HEK293 (cell line): ENCODE data around the gene CLDN19.
A peak's percentile ranks its signal among the peaks of the same experiment; 100 is the strongest.

Source experiments
- CTCF ChIA-PET: fragments of 350-600 bp; formaldehyde crosslinking; extraction: SDS; loops from one replicate; lab custom pipeline; 2021; ENCODE audit warnings: antibody characterized with exemption; lab: Yijun Ruan, JAX
- POLR2A ChIA-PET: fragments of 300-600 bp; formaldehyde crosslinking; extraction: SDS; loops from one replicate; lab custom pipeline; 2020; ENCODE audit warnings: antibody characterized with exemption, inconsistent platforms; lab: Yijun Ruan, JAX
- H3K27ac ChIP-seq: fragments of 200-500 bp; sonication (Bioruptor generic); 2 replicates; pipeline ENCODE4 v1.5.1; 2014; ENCODE audit warnings: low read depth, low read length, control low read depth, inconsistent platforms; ENCODE audit errors: extremely low read depth
- H3K36me3 ChIP-seq, 2 experiments: fragments of 200-500 bp in 1 of 2; sonication (Bioruptor generic) in 1 of 2; 1 replicate in 1 of 2; 2 replicates in 1 of 2; pipeline ENCODE4 v1.5.1; 2014 to 2017; ENCODE audit warnings: inconsistent platforms in 2 of 2, low read length in 2 of 2; ENCODE audit not compliant: control insufficient read depth in 2 of 2, insufficient read depth in 1 of 2
- H3K4me1 ChIP-seq: fragments of 200-500 bp; sonication (Bioruptor generic); 2 replicates; pipeline ENCODE4 v1.5.1; 2014; ENCODE audit warnings: mild to moderate bottlenecking, low read length, inconsistent platforms; ENCODE audit not compliant: control insufficient read depth, insufficient read depth
- H3K4me3 ChIP-seq: 2 replicates; pipeline ENCODE4 v1.5.1; 2011; ENCODE audit warnings: low read depth, mild to moderate bottlenecking, control low read depth, low read length, moderate library complexity
- H3K9me3 ChIP-seq: fragments of 200-500 bp; sonication (Bioruptor generic); 2 replicates; pipeline ENCODE4 v1.5.1; 2014; ENCODE audit warnings: low read depth, low read length, inconsistent platforms; ENCODE audit not compliant: control insufficient read depth, insufficient read depth
- BCL6B ChIP-seq: fragments of 450-650 bp; formaldehyde crosslinking; IDR thresholded peaks from 2 replicates; pipeline ENCODE4 v1.5.1; 2017; ENCODE audit warnings: missing biosample characterization, missing genetic modification characterization
- IKZF3 ChIP-seq: fragments of 450-650 bp; IDR thresholded peaks from 2 replicates; pipeline ENCODE4 v1.5.0; 2018; ENCODE audit warnings: missing biosample characterization, mild to moderate bottlenecking, missing genetic modification characterization, moderate library complexity
- KLF10 ChIP-seq: fragments of 450-650 bp; IDR thresholded peaks from 2 replicates; pipeline ENCODE4 v1.5.1; 2018; ENCODE audit warnings: missing biosample characterization, mild to moderate bottlenecking, missing genetic modification characterization
- RBAK ChIP-seq: fragments of 450-650 bp; formaldehyde crosslinking; IDR thresholded peaks from 2 replicates; pipeline ENCODE4 v1.5.1; 2016; ENCODE audit warnings: missing biosample characterization, missing genetic modification characterization
- REPIN1 ChIP-seq: fragments of 450-650 bp; formaldehyde crosslinking; IDR thresholded peaks from 2 replicates; pipeline ENCODE4 v1.5.1; 2017; ENCODE audit warnings: missing biosample characterization, missing genetic modification characterization, low read depth
- ZBTB21 ChIP-seq: fragments of 450-650 bp; formaldehyde crosslinking; IDR thresholded peaks from 2 replicates; pipeline ENCODE4 v1.5.1; 2017; ENCODE audit warnings: missing biosample characterization, missing genetic modification characterization
- ZBTB7A ChIP-seq: fragments of 450-650 bp; formaldehyde crosslinking; IDR thresholded peaks from 2 replicates; pipeline ENCODE4 v1.5.1; 2016; ENCODE audit warnings: low read depth, missing biosample characterization, missing genetic modification characterization
- ZFHX2 ChIP-seq: fragments of 450-650 bp; formaldehyde crosslinking; conservative IDR thresholded peaks from 2 replicates; pipeline ENCODE4 v1.5.1; 2016; ENCODE audit warnings: missing biosample characterization, missing genetic modification characterization
- ZIC2 ChIP-seq: fragments of 450-650 bp; formaldehyde crosslinking; IDR thresholded peaks from 2 replicates; pipeline ENCODE4 v1.5.1; 2016; ENCODE audit warnings: missing biosample characterization, missing genetic modification characterization
- ZNF132 ChIP-seq: fragments of 450-650 bp; formaldehyde crosslinking; IDR thresholded peaks from 2 replicates; pipeline ENCODE4 v1.5.1; 2017; ENCODE audit warnings: missing biosample characterization, missing genetic modification characterization, borderline replicate concordance
- ZNF133 ChIP-seq: fragments of 450-650 bp; formaldehyde crosslinking; IDR thresholded peaks from 2 replicates; pipeline ENCODE4 v1.5.1; 2016; ENCODE audit warnings: missing biosample characterization, missing genetic modification characterization
- ZNF214 ChIP-seq: fragments of 450-650 bp; formaldehyde crosslinking; IDR thresholded peaks from 2 replicates; pipeline ENCODE4 v1.5.1; 2017; ENCODE audit warnings: missing biosample characterization, mild to moderate bottlenecking, missing genetic modification characterization, borderline replicate concordance
- ZNF394 ChIP-seq: fragments of 450-650 bp; formaldehyde crosslinking; IDR thresholded peaks from 2 replicates; pipeline ENCODE4 v1.5.1; 2016; ENCODE audit warnings: missing biosample characterization, missing genetic modification characterization, mild to moderate bottlenecking, moderate library complexity, borderline replicate concordance
- ZNF513 ChIP-seq: fragments of 450-650 bp; IDR thresholded peaks from 2 replicates; pipeline ENCODE4 v1.5.1; 2018; ENCODE audit warnings: missing biosample characterization, missing genetic modification characterization
- ZNF558 ChIP-seq: fragments of 450-650 bp; formaldehyde crosslinking; IDR thresholded peaks from 2 replicates; pipeline ENCODE4 v1.5.1; 2016; ENCODE audit warnings: missing biosample characterization, missing genetic modification characterization
- ZNF580 ChIP-seq: fragments of 450-650 bp; formaldehyde crosslinking; IDR thresholded peaks from 2 replicates; pipeline ENCODE4 v1.5.1; 2016; ENCODE audit warnings: missing biosample characterization, missing genetic modification characterization
- ZNF600 ChIP-seq: fragments of 450-650 bp; formaldehyde crosslinking; IDR thresholded peaks from 2 replicates; pipeline ENCODE4 v1.5.1; 2016; ENCODE audit warnings: missing biosample characterization, missing genetic modification characterization
- ZNF621 ChIP-seq: fragments of 450-650 bp; formaldehyde crosslinking; IDR thresholded peaks from 2 replicates; pipeline ENCODE4 v1.5.1; 2017; ENCODE audit warnings: missing biosample characterization, missing genetic modification characterization
- ZNF843 ChIP-seq: fragments of 450-650 bp; formaldehyde crosslinking; IDR thresholded peaks from 2 replicates; pipeline ENCODE4 v1.5.1; 2016; ENCODE audit warnings: missing biosample characterization, missing genetic modification characterization
- TF ChIP-seq, protein P1 (sequence below): fragments of 450-650 bp; formaldehyde crosslinking; IDR thresholded peaks from 2 replicates; pipeline ENCODE4 v1.5.1; 2016; ENCODE audit warnings: missing biosample characterization, missing genetic modification characterization
- TF ChIP-seq, protein P2 (sequence below): fragments of 450-650 bp; formaldehyde crosslinking; IDR thresholded peaks from 2 replicates; pipeline ENCODE4 v1.5.1; 2016; ENCODE audit warnings: missing biosample characterization, missing genetic modification characterization

The CLDN19 gene

GRCh38 chr1:42700006-42700405 is 40.0 kb downstream of the CLDN19 start:
- Histone ChIP-seq H3K27ac (no peak overlapping the region), H3K36me3 (peaks cover 58 to 100% of the 10 kb centered on the region in 2 experiments), H3K9me3 (no peaks in the 10 kb centered on the region), H3K4me1 (no peaks in the 10 kb centered on the region), H3K4me3 (no peak overlapping the region)
- ChIA-PET POLR2A (no interaction called here), CTCF (no interaction called here)
- no peak for TF ChIP-seq ZNF513 (tag by site-specific recombination)

- CTCF ChIA-PET, result no interaction called here
- H3K36me3 ChIP-seq, result peaks cover 47 to 100% of the 10 kb centered on the region in 2 experiments
Measured at GRCh38 chr1:42698081-42698813, 41.8 kb downstream of the CLDN19 start.

DNA sequence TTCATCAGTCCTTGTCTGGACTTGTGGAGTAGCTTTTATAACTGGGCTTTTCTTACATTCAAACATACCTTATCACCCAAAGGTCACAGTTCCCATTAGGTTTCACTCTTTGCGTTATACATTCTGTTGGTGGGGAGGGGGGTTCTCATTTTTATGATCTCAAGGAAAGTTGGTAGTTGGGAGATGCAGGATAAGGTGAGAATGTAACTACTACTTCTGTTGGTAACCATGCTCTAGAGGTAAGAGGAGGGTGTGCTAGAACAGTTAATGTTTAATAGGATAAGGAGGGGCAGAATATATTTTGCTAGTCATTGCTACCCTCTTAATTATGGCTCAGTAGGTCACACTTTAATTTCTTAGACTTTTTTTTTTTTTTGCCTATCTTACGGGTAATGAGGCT is 47.1 kb downstream of the CLDN19 start:
- peaks cover 17% of the 10 kb centered on the region for H3K4me1 ChIP-seq
- no peaks in the 10 kb centered on the region for H3K9me3 ChIP-seq
- no peak overlapping the region for H3K4me3 ChIP-seq
- H3K27ac ChIP-seq, result no peak overlapping the region
- CTCF ChIA-PET, result interaction anchor here (0.6 kb wide), 1 partner anchor 103 kb away, joined by 5 read pairs; no protein-coding TSS in a partner anchor
- POLR2A ChIA-PET, result interaction anchor here (2.9 kb wide), 1 partner anchor 11 kb away, joined by 19 read pairs; the partner anchor contains the start of gene YBX1
- H3K36me3 ChIP-seq, result peaks cover 12 to 83% of the 10 kb centered on the region in 2 experiments
- TF ChIP-seq ZFHX2 (no peak), RBAK (tag by site-specific recombination) (no peak), ZIC2 (tag by site-specific recombination) (no peak), ZNF394 (no peak), ZNF621 (tag by site-specific recombination) (no peak), REPIN1 (no peak), ZNF558 (no peak), ZBTB21 (tag by site-specific recombination) (no peak), ZNF132 (tag by site-specific recombination) (no peak), KLF10 (tag by site-specific recombination) (no peak), ZNF580 (no peak), ZNF133 (tag by site-specific recombination) (no peak), BCL6B (tag by site-specific recombination) (no peak), ZNF600 (no peak)
- TF ChIP-seq, protein P1, sequence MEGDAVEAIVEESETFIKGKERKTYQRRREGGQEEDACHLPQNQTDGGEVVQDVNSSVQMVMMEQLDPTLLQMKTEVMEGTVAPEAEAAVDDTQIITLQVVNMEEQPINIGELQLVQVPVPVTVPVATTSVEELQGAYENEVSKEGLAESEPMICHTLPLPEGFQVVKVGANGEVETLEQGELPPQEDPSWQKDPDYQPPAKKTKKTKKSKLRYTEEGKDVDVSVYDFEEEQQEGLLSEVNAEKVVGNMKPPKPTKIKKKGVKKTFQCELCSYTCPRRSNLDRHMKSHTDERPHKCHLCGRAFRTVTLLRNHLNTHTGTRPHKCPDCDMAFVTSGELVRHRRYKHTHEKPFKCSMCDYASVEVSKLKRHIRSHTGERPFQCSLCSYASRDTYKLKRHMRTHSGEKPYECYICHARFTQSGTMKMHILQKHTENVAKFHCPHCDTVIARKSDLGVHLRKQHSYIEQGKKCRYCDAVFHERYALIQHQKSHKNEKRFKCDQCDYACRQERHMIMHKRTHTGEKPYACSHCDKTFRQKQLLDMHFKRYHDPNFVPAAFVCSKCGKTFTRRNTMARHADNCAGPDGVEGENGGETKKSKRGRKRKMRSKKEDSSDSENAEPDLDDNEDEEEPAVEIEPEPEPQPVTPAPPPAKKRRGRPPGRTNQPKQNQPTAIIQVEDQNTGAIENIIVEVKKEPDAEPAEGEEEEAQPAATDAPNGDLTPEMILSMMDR, result no peak
- TF ChIP-seq, protein P2, sequence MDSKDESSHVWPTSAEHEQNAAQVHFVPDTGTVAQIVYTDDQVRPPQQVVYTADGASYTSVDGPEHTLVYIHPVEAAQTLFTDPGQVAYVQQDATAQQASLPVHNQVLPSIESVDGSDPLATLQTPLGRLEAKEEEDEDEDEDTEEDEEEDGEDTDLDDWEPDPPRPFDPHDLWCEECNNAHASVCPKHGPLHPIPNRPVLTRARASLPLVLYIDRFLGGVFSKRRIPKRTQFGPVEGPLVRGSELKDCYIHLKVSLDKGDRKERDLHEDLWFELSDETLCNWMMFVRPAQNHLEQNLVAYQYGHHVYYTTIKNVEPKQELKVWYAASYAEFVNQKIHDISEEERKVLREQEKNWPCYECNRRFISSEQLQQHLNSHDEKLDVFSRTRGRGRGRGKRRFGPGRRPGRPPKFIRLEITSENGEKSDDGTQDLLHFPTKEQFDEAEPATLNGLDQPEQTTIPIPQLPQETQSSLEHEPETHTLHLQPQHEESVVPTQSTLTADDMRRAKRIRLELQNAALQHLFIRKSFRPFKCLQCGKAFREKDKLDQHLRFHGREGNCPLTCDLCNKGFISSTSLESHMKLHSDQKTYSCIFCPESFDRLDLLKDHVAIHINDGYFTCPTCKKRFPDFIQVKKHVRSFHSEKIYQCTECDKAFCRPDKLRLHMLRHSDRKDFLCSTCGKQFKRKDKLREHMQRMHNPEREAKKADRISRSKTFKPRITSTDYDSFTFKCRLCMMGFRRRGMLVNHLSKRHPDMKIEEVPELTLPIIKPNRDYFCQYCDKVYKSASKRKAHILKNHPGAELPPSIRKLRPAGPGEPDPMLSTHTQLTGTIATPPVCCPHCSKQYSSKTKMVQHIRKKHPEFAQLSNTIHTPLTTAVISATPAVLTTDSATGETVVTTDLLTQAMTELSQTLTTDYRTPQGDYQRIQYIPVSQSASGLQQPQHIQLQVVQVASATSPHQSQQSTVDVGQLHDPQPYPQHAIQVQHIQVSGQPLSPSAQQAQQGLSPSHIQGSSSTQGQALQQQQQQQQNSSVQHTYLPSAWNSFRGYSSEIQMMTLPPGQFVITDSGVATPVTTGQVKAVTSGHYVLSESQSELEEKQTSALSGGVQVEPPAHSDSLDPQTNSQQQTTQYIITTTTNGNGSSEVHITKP (tag by site-specific recombination), result no peak

More at GRCh38 chr1:42698081-42698813, 41.8 kb downstream of the CLDN19 start:
- Histone ChIP-seq H3K4me3 (no peak overlapping the region), H3K27ac (no peak overlapping the region), H3K4me1 (no peaks in the 10 kb centered on the region), H3K9me3 (no peaks in the 10 kb centered on the region)
- POLR2A ChIA-PET, result interaction anchor here (0.7 kb wide), 1 partner anchor 16 kb away, joined by 3 read pairs; the partner anchor contains the start of gene YBX1
- no peak for TF ChIP-seq ZBTB7A
- peak; percentile 50; the same call in 1 of the 2 replicates for TF ChIP-seq ZNF214
- TF ChIP-seq IKZF3, result no peak
- no peak for TF ChIP-seq ZNF843 (tag by site-specific recombination)
- TF ChIP-seq, all 188 proteins: peak for 1
